LoVo (cell line): ENCODE measurements around the gene SMCO2.
"Not testable (repeated sequence)": the region's sequence is repeated elsewhere in the genome, so short reads cannot be mapped to it uniquely, and the experiment has no call there.

Experiments used
- DNase-seq: peaks from one replicate; pipeline ENCODE4 v3.0.0-alpha.2; 2016; ENCODE audit warnings: low spot score

The SMCO2 gene

GRCh38 chr12:27524839-27525753 lies 78.6 kb downstream of the SMCO2 start:
- DNase-seq = peak; percentile 56

- no peak for DNase-seq
Measured at GRCh38 chr12:27527512-27527911, 81.0 kb downstream of the SMCO2 start.

GRCh38 chr12:27528788-27529187 lies 82.3 kb downstream of the SMCO2 start:
- no peak for DNase-seq

GRCh38 chr12:27530157-27530922 lies 83.8 kb downstream of the SMCO2 start:
- no peak for DNase-seq

- DNase-seq = no peak
Measured at GRCh38 chr12:27531896-27532295, 85.4 kb downstream of the SMCO2 start.

- no peak for DNase-seq
Measured at GRCh38 chr12:27534060-27534764, 87.7 kb downstream of the SMCO2 start.

- no peak for DNase-seq
Measured at GRCh38 chr12:27534765-27535161, 88.2 kb downstream of the SMCO2 start.

- no peak for DNase-seq
Measured at GRCh38 chr12:27535318-27535717, 88.8 kb downstream of the SMCO2 start.

- no peak for DNase-seq
Measured at GRCh38 chr12:27537855-27538675, 91.5 kb downstream of the SMCO2 start.

GRCh38 chr12:27539191-27539631 lies 92.7 kb downstream of the SMCO2 start:
- DNase-seq = no peak

GRCh38 chr12:27541031-27541719 lies 94.6 kb downstream of the SMCO2 start:
- no peak for DNase-seq

GRCh38 chr12:27542628-27543027 lies 96.1 kb downstream of the SMCO2 start:
- DNase-seq = no peak

- not testable (repeated sequence) for DNase-seq
Measured at GRCh38 chr12:27544858-27545257, 98.3 kb downstream of the SMCO2 start.

GRCh38 chr12:27545665-27546064 lies 99.1 kb downstream of the SMCO2 start:
- DNase-seq = no peak

- no peak for DNase-seq
Measured at GRCh38 chr12:27547592-27547991, 101.1 kb downstream of the SMCO2 start.

GRCh38 chr12:27548301-27549199 lies 102.0 kb downstream of the SMCO2 start:
- DNase-seq = no peak

GRCh38 chr12:27549236-27549800 lies 102.8 kb downstream of the SMCO2 start:
- peak; percentile 71 for DNase-seq

- peak; percentile 94 for DNase-seq
Measured at GRCh38 chr12:27549801-27550652, 103.5 kb downstream of the SMCO2 start.

GRCh38 chr12:27550653-27550975 lies 104.1 kb downstream of the SMCO2 start:
- DNase-seq = no peak
